Right ventricle myocardium inferior (tissue), 1 donor: Measurements from ENCODE around the gene AKT3. TPM values are rescaled to one million over a fixed set of nuclear protein-coding genes. Genes with fewer than 3 reads are reported as not detected.
"Not testable (repeated sequence)": the region's sequence is repeated elsewhere in the genome, so short reads cannot be mapped to it uniquely, and the experiment has no call there.

ENCODE experiments used
- ATAC-seq: fragments of 200-7000 bp; cut with Tn5 transposase; one replicate; pipeline ENCODE4 v1.9.1; 2020; ENCODE audit warnings: mild to moderate bottlenecking, moderate library complexity
- DNase-seq: peaks from one replicate; pipeline ENCODE4 v3.0.0; 2021; ENCODE audit errors: missing footprints
- intact Hi-C: fragments of 100-400 bp; cut with DNase I; formaldehyde crosslinking; loops from one replicate; pipeline ENCODE4 v1.11.0; 2022
- total RNA-seq: library from RNA; stranded (reverse); fragmentation: NEBNext Ultra II Directional; extraction: Animal tissue kit (Norgen Biotek cat#: 25700); gene quantifications from one replicate; pipeline ENCODE4 v1.2.1, GENCODE V29; 2021
- donor health status: DM: no; HTN: yes; CAD: no; lungs with severe emphysema.

AKT3 gene
- total RNA-seq, 1 donor from 2014 or later: 19.1 TPM

DNA sequence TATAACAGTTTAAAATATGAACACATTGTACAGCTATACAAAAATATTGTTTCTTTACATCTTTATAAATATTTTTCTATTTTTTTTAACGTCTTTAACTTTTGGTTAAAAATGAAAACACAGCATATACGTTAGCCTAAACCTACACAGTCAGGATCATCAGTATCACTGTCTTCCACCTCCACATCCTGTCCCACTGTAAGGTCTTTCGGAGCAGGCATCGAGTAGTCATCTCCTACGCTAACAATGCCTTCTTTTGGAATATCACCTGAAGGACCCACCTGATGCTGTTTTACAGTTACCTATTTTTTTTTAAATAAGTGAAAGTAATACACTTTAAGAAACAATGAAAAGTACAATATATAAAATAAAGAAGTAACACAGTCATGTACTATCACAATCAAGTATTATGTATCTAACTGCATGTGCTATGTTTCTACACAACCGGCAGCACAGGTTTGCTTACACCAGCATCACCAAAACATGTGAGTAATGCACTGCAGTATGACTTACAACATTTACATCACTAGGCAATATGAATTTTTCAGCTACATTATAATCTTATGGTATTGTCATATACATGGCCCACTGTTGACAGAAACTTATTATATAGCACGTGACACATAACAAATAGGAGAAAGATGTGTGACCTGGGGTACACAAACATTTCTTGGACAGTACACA is 254.4 kb downstream of the AKT3 start:
- ATAC-seq (no peak), DNase-seq (no peak)
- intact Hi-C loops: no loop called here

DNA sequence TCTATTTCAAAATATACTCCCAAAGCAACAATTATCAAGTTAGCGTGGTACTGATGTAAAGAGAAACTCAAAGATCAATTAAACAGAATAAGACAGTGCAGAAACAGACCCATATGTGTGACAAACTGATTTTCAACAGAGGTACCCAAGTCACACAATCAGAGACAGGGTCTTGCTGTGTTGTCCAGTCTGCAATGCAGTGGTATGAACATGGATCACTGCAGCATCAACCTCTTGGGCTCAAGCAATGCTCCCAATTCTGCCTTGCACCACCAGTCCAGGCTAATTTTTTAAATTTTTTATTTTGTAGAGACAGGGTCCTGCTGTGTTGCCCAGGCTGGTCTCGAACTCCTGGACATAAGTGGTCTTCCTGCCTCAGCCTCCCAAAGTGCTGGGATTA is 255.6 kb downstream of the AKT3 start:
- no peak for ATAC-seq
- intact Hi-C loops: no loop called here

DNA sequence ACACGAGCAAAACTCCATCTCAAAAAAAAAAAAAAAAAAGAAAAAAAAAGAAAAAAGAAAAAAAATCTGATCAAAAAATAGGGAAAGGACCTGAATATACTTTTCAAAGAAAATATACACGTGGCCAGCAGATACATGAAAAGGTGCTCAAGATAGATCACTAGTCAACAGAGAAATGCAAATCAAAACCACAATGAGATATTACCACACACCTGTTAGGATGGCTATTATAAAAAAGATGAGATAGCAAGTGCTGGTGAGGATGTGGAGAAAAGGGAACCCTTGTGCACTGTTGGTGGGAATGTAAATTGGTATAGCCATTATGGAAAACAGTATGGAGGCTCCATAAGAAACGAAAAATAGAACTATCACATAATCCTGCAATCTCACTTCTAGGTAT is 260.8 kb downstream of the AKT3 start:
- intact Hi-C loops, DNase-seq, ATAC-seq: not testable (repeated sequence)

More for the DNA sequence above, 255.6 kb downstream of the AKT3 start:
- DNase-seq: no peak

DNA sequence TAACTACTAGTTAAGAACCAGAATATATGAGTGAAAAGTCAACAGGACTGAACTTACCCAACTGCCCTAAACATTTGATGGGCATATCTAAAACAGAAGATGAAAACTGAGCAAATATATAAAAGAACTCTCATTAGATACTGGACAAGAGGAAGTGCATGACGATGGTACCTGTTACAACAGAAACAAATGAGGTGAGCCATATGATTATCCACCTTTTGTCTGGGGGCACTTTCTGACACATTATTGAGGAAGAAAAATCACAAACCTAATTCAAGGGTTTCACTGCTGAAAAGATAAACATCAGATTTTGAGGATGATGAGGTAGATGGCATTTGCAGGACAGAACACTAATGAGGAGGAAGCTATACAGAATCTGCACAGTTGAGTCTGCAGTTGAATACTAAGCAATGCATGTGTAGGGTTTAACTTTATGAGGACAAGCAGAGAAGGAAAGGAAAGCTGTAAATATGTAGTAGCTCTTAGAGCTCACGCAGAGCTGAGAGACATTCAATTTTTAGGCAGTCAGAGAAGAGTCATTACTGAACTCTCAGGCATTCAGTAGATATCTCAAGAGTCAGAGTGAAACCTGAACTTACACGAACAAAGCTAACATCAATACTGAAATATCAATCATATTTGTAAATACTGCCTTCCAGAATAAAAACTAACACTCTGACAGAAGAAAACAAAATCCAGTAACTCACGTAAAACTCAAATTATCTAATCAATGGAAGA is 262.1 kb downstream of the AKT3 start:
- DNase-seq (no peak), ATAC-seq (no peak)

DNA sequence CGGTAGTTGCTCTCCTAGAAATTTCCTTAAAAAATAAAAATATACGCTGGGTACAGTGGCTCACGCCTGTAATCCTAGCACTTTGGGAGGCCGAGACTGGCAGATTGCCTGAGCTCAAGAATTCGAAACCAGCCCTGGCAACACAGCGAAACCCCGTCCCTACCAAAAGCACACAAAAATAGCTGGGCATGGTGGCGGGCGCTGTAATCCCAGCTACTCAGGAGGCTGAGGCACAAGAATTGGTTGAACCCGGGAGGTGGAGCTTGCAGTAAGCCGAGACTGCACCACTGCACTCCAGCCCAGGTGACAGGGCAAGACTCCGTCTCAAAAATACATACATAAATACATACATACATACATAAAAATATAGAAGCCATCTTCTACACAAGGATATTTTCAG is 262.8 kb downstream of the AKT3 start:
- ATAC-seq: no peak
- no peak for DNase-seq
- intact Hi-C loops: no loop called here

More for the DNA sequence above, 262.1 kb downstream of the AKT3 start:
- intact Hi-C loops: no loop called here

DNA sequence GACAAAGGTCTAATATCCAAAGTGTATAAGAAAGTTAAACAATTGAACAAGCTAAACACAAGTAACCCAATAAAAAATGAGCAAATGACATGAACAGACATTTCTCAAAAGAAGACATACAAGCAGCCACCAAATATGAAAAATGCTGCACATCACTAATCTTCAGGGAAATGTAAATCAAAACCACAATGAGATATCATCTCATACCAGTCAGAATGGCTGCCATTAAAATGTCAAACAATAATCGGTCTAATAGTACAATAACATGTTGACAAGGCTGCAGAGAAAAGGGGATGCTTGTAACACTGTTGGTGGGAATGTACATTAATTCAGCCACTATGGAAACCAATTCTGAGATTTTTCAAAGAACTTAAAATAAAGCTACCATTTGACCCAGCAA is 264.1 kb downstream of the AKT3 start:
- DNase-seq (no peak), ATAC-seq (no peak)
- intact Hi-C loops: no loop called here

DNA sequence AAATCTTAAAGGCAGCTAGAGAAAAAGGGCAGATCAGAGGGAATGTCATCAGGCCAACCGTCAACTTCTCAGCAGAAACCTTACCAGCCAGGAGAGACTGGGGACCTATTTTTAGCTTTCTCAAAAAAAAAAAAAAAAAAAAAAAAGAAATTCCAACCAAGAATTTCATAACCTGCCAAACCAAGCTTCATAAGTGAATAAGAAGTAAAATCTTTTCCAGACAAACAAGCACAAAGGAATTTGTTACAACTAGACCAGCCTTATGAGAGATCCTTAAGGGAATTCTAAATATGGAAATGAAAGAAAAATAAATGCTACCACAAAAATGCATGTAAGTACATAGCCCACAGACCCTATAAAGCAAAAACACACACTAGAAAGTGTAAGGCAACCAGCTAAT is 267.7 kb downstream of the AKT3 start:
- no peak for ATAC-seq
- intact Hi-C loops: no loop called here
- no peak for DNase-seq

DNA sequence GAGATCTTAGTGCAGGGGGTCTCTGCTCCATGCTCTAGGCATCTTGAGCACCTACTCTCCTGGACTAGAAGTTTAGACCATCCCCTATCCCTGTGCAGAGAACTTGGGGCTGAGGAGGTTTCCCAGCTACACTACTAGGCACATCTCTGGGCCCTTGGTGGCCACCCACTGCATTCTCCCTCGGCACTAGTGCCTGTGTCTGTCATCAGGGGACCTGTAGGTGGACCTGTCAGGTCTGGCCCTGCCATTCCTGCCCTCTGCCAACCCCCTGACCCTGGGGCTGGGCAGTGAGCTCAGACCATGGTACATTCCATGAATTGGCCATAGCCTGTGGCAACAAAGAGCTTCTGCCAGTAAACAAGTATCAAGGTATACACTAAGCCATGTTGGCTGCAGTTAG is 269.1 kb downstream of the AKT3 start:
- no peak for ATAC-seq
- intact Hi-C loops: no loop called here
- DNase-seq: no peak

DNA sequence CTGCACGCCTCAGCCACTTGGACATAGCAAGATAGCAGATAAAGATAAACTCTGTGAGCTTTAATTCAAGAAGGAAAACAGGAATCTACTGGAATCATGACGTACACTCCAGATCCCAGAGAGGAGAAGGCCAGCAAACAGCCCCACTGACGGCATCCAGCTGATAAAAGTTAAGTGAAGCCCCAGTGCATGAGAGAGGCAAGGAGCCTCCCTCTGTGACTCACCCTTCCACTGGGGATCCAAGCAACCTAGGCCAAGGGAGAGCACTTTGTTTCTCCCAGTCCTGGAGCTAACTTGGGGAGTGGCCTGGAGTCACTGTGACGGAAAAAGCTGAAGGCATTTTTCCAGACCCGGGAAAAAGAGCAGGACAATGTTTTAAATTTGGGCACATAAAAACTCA is 270.0 kb downstream of the AKT3 start:
- DNase-seq (no peak), ATAC-seq (no peak)
- intact Hi-C loops: no loop called here

DNA sequence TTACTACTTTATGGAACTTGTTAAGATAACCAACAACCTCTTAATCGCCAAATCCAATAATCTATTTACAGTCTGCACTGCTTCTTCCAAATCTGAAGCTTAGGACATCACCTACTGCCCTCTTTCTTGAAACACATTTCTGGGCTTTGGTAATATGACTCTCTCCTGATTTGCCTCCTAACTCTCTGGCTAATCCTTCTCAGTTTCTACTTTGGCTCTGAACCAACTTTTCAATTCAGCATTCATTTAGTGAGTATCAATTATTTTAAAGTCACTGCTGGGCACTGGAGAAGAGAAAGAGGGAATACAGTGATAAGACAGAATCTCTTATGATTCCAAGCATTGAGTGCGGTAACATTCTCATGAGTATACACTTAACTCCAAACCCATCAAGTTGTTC is 275.0 kb downstream of the AKT3 start:
- no peak for ATAC-seq
- intact Hi-C loops: no loop called here

DNA sequence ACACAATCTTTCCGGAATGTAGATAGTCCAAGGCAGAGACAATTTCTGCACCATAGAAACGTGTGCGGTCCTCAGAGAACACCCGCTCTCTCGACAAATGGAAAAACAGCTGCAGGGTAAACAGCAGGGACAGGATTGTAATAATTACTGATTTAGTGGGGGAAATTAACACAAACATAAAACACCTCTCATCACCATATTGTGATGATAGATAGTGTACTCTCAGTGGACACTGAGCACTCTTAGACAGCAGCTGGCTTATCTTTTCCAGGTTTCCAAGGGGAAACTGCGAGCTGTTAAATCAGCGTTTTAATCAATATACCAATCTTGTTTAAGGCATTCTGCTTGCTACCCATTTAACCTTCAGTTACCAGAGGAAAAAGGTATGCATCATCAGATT is 277.1 kb downstream of the AKT3 start:
- DNase-seq (no peak), ATAC-seq (no peak)
- intact Hi-C loops: no loop called here

More for the DNA sequence above, 275.0 kb downstream of the AKT3 start:
- DNase-seq: no peak

DNA sequence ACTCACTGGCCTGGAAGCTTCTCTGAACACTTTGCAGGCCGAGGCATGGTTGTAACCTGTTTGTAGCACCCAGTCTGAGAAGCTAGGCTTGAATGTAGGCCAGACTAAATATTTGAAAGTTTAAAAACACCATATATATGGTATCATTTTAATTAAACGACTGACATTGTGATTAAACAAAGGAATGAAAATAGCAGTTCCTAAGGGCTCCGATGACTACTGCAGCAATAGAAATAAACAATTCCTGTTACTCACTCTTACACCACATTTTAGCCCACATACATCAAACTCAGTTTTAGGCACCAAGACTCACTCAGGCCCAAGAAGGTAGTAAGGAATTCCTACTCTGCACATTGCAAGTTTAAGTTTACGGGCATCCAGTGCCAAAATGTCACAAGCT is 281.2 kb downstream of the AKT3 start:
- DNase-seq: no peak
- no peak for ATAC-seq
- intact Hi-C loops: no loop called here

DNA sequence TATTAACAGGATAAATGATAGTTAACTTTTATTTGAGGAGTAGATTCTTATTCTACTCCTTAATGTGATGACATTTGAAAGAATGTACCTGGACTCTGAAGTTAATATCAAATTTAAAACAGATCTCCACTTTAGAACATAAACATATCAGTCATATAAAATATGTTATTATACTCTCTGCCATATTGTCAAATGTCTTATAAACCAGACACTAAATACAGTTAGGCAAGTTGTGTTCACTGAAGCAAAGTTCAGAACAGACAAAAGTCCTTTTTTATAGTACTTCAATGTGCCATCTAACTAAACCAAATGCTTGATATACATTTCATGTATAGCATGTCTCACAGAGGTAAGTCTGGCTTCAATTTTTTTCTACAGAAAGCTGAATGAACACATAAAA is 285.2 kb downstream of the AKT3 start:
- intact Hi-C loops: no loop called here
- no peak for ATAC-seq
- no peak for DNase-seq

DNA sequence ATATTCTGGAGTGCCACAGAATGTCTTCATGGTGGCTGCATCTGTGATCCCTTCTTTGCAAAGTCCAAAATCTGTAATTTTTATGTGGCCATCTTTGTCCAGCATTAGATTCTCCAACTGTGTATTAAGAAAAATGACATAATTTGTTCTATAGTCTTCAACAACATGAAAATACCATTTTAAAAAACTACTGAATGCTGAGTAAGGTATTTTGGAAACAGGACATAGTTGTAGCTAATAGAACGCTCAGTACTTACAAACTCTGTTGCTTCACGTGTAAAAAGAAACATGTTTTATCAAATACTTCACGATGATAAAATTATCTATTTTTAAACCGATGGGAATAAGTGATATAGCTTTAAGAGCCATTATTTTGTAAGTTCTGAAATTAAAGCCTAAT is 286.3 kb downstream of the AKT3 start:
- intact Hi-C loops: no loop called here
- ATAC-seq: no peak
- DNase-seq: no peak

DNA sequence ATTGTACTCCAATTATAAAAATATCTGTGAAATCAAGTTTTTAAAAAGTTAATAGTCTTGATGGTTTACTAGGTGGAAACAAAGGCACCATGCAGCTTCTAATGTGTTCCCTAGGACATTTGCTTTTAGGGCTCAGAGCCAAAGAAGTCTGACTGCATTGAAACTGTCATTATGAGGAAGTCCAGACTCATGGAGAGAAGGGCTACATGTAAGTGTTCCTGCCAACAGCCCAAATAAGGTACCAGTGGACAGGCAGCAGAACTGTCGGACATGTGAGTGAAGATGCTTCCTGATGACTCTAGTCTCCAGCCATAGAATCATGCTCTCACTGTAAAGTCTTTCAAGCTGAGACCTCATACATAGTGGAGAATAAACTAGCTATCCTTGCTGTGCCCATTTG is 287.6 kb downstream of the AKT3 start:
- intact Hi-C loops: no loop called here
- DNase-seq (no peak), ATAC-seq (no peak)

DNA sequence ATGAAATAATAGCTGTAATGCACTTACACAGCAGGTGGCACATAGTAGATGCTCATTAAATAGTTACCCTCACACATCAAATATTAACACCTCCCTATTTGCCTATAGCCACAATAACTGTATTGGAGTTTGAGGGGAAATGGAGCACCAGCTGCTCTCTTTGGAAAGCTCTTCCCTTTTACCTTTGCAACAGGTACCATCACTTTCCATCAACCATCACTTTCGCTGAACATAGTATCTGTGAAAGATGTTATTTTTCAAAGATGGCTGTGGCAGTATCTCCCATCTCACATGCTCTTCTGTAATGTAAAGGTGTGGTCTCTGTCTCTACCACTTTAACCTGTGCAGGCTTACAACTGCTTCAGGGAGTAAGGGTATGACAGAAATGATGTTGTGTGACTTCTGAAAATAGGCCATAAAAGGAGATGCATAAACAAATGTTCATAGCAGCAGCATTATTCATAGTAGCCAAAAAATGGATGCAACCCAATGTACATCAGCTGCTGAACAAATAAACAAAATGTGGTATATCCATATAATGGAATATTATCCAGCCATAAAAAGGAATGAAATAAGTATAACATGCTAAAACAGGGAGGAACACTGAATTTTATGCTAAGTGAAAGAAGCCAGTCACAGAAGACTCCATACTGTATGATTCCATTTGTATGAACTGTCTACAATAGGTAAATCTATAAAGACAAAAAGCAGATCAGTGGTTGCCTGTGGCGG is 288.3 kb downstream of the AKT3 start:
- DNase-seq (no peak), ATAC-seq (no peak)
- intact Hi-C loops: no loop called here

DNA sequence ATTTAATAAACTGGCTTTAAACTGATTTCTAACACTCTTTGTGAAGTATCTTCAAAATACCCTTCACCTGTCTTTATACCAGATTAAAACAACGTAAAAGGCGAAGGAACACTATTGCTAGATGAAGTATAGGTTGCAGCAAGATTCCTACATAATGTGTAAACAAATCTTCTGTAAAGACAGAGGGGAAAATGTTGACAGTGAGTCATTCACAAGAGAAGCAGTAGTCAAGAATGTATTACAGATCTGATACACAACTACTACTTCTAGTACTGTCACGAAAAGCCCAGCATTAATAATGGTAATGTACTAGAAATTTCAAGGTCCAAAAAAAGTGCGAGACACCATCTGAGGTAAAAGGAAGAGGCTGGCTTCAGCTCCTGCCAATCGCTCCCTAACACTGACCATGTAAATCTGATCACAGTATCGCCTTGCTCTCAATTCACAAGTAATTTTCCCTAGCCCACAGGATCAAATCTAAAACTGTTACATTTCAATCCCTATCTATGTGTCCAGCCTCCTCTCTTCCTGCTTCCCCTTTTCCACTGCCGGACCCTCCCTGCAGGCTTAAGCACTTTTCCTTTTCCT is 290.4 kb downstream of the AKT3 start:
- intact Hi-C loops: no loop called here
- ATAC-seq (no peak), DNase-seq (no peak)

DNA sequence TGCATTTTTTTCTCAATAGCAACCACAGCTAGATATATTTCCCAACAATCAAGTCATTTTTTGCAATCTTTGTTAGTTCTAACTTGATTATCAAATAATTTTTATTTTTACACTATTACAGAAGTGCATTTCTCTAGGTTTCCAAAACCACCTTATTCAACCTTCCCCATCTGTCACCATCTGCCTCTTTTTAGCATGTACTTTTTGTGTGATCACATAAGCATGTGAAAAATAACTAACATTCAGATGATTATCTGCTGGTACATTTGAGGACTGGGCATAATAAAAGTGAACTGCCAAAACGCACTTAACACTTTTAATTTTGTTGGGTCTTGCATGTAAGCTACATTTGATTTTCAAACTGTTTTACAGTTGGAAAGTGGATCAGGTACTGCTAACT is 291.5 kb downstream of the AKT3 start:
- DNase-seq (no peak), ATAC-seq (no peak)
- intact Hi-C loops: no loop called here

DNA sequence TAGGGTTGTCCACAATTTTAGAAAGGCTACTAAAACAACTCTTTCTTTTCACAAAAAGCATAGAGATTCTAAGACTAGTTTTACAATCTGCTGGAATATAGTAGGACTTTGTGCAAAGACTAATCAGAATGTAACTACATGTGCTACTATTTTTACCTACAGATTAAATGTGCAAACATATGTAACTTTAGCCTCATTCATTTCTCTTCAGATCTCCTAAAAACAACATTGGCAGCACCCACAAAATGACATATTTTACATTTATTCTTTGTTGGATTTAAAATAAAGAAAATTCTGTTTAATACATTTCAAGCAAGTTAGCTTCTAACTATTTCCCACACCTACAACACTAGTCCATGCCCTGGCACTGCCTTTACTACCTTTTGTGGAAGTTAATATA is 292.2 kb downstream of the AKT3 start:
- no peak for DNase-seq
- no peak for ATAC-seq
- intact Hi-C loops: no loop called here

DNA sequence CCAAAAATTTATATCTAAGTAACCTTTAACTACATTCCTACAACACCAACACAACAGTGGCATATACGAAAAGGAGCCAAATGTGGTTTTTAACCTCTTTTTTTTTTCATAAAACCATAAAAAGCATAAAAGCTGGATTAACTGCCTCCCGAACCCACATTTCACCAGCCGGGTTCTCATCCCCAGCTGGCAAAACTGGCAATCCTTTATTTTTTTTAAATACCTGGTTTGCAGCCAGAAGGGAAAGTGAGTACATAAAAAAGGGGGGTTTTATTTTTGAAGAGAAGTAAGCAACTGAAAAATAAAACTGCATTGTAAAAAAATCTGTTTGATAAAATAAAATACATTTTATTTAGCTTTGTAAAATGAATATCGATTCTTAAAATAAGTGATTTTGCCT is 295.4 kb downstream of the AKT3 start:
- no peak for ATAC-seq
- intact Hi-C loops: no loop called here

More for the DNA sequence above, 295.4 kb downstream of the AKT3 start:
- no peak for DNase-seq
